ENCODE results near the gene KCNS3.
"Not testable (repeated sequence)": the region's sequence is repeated elsewhere in the genome, so short reads cannot be mapped to it uniquely, and the experiment has no call there.

KCNS3 gene

GRCh38 chr2:17950006-17950405, 71.5 kb downstream of the KCNS3 start:
- no peak for DNase-seq

- DNase-seq = no peak
Observed at GRCh38 chr2:17951563-17951962, 73.1 kb downstream of the KCNS3 start.

GRCh38 chr2:17958466-17959092, 80.1 kb downstream of the KCNS3 start:
- DNase-seq = no peak

- no peak for DNase-seq
Observed at GRCh38 chr2:17959356-17959755, 80.9 kb downstream of the KCNS3 start.

DNA sequence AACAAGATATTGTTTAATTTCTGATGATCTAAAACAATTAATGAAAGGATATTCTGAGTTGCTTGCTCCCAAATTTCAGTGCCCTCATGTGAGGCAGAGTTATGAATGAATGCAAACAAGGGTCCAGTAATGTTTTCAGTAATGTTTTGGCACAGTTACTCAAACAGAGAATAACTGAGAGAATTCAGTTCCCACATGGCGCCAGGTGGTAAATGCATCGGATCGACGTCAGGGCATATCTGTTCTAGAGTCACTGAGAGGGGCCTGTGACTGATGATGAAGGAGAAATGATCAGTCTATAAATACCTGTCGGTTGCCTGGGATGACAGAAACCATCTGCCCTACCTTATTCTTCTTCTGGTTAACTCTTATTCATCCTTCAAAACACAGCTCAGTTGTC, 81.4 kb downstream of the KCNS3 start:
- no peak for DNase-seq

- DNase-seq = no peak
Observed at GRCh38 chr2:17960925-17961324, 82.5 kb downstream of the KCNS3 start.

- no peak for DNase-seq
Observed at GRCh38 chr2:17961789-17962188, 83.3 kb downstream of the KCNS3 start.

DNA sequence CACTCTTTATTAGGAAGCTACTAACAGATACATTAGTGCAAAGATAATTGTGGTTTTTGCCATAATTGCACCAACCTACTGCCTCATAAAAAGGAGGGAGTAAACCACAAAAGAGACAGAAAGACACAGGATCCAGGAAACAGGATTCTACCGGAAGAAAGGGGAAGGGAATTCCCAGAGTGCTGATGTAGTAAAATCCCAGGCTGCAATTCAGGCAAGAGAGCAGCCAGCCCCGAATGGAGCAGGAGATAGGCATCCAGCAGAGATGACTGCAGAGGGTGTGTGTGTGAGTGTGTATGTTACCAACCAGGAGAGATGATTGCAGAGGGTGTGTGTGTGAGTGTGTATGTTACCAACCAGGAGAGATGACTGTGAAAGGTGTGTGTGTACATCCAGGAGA, 84.4 kb downstream of the KCNS3 start:
- DNase-seq = no peak

DNA sequence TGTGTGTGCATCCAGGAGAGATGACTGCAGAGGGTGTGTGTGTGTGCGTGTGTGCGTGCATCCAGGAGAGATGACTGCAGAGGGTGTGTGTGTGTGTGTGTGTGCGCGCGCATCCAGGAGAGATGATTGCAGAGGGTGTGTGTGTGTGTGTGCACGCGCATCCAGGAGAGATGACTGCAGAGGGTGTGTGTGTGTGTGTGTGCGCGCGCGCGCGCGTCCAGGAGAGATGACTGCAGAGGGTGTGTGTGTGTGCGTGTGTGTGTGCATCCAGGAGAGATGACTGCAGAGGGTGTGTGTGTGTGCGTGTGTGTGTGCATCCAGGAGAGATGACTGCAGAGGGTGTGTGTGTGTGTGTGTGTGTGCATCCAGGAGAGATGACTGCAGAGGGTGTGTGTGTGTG, 85.1 kb downstream of the KCNS3 start:
- not testable (repeated sequence) for DNase-seq

- DNase-seq = no peak
Observed at GRCh38 chr2:17965196-17965595, 86.7 kb downstream of the KCNS3 start.

DNA sequence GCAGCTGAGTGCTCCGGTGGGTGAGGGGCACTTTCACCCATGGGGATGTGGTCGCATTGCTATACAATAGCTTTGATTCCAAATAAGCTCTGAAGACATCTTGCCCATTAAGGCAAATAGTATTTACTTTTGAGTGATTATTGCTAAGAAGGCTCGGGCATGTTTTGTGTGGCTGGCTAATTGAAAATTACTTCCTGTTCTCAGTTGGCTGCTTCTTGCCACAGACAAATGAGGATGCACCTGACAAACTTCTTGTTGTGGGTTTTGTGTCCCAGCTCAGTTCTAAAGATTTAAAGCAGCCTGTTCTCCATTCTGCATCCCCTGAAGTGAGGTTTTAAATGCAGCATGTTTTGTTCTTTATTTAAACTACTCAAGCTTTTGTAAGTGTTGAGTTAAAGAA, 88.3 kb downstream of the KCNS3 start:
- DNase-seq = no peak

DNA sequence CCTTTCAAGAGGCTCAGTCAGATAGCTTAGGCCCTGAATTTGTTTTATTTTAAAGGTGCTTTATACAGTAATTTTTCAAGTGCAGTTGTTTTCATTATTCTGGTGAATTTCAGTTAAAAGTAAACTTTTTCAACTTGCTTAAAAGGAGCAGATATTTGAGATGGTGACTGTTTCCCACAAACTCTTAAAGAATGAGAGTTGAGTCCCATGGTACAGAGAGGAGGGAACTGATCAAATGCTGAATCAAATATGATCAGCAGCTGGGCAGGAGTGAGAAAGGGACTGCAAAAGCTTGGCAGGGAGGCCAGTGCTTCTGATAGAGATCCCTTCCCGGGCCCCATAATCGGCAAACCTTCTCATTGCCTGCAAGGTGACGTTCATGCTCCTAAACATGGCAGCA, 91.2 kb downstream of the KCNS3 start:
- DNase-seq = no peak

GRCh38 chr2:17971531-17972125, 93.2 kb downstream of the KCNS3 start:
- DNase-seq = no peak

GRCh38 chr2:17972991-17973390, 94.5 kb downstream of the KCNS3 start:
- no peak for DNase-seq

GRCh38 chr2:17975401-17975800, 96.9 kb downstream of the KCNS3 start:
- DNase-seq = no peak

DNA sequence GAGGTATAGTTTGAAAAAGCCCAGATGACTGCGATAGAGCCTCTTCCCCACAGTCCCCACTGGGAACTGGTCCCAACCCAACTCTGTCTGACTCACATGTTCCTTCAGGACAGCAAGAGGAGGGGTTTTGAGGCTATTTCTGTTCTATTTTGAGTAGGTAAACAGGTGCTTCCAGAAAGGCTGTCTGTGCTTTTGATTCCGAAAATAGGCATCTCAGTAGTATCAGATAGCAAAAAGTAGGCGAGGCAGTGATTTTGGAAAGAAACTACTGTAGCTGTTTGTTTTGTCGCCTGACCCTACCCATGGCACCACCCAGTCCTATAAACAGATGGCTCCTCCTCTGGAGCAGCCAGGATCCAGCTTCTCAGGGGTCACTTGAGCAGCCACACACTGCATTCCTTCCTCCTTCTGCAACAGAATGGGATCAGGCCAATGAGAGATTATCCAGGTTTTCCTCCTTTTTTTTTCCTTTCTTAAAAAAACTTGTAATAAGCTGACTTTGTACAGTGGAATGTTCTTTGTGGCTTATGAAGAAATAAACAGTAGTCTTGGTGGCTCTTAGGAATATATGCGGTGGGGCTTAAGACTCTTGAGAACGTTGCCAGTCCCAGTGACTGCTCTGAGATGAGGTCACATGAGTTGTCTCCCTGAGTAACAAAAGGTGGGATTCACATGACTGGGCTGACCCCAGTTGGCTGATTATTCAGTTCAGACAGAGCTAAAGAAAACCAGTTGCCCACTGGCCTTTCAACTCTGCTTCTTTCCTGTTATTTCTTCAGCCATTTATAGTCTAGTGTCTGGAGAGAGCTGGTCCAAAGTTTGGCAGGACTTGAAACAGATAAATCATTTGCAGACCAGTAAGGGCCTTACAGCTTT, 98.6 kb downstream of the KCNS3 start:
- DNase-seq = no peak

- DNase-seq = no peak
Observed at GRCh38 chr2:17979707-17980106, 101.2 kb downstream of the KCNS3 start.

- no peak for DNase-seq
Observed at GRCh38 chr2:17981936-17982335, 103.5 kb downstream of the KCNS3 start.

Measured in cortex of kidney (tissue), 1 donor.